GM13976 (cell line): Measurements from ENCODE around the gene SCUBE1.

ENCODE experiments used
- DNase-seq: peaks from one replicate; pipeline ENCODE4 v3.0.0; 2012; ENCODE audit warnings: low spot score
- CTCF ChIP-seq: IDR thresholded peaks from 2 replicates; pipeline ENCODE4 v1.5.1; 2012; ENCODE audit warnings: borderline replicate concordance, mild to moderate bottlenecking; ENCODE audit not compliant: insufficient read depth; ENCODE audit errors: extremely low read depth, missing control alignments, control extremely low read depth
- in situ Hi-C: fragments of 300-500 bp; cut with MboI; formaldehyde crosslinking; loops from one replicate; pipeline ENCODE4 v1.12.0; 2022; ENCODE audit warnings: low sequenced_read_pairs, mixed read lengths, inconsistent platforms; ENCODE audit not compliant: unreplicated experiment

The SCUBE1 gene

DNA sequence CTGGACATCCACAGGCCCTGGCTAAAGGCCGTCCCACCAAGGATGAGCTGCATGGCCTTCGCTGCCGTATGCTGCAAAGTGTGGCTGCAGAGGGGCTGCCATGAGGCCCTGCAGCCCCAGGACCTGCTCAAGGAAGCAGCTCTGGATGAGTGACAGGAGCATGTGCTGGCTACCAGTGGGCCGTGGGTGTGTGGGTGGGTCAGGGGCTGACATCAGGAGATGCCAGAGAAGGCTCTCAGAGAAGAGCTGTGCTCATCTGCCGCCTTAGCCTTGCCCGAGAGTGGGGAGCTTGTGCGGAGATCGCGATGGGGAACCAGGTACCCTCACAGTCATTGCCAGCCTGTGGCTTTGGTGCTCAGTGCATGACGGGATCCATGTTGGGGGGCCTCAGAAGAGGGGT, 41.3 kb downstream of the SCUBE1 start:
- no peak for DNase-seq
- in situ Hi-C loops = no loop called here
- TF ChIP-seq CTCF = no peak

- no peak for DNase-seq
- in situ Hi-C loops = no loop called here
- TF ChIP-seq CTCF = no peak
Measured at GRCh38 chr22:43300891-43301676, 42.1 kb downstream of the SCUBE1 start.

DNA sequence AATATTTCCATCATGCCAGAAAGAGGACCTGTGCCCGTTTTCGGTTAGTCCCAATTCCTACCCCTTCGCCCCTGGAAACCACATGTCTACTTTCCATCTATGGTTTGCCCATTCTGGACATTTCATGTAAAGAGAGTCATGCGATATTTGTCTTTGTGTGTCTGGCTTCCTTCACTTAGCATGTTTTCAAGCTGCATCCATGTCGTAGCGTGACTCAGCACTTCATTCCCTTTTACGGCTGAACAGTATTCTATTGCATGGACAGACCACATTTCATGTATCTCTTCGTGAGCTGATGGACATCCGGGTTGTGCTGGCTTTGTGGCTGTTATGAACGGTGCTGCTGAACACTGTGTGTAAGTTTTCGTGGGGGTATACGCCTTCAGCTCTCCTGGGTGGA, 43.4 kb downstream of the SCUBE1 start:
- no peak for TF ChIP-seq CTCF
- no peak for DNase-seq
- in situ Hi-C loops = no loop called here

GRCh38 chr22:43298062-43298801, 44.9 kb downstream of the SCUBE1 start:
- in situ Hi-C loops = no loop called here
- TF ChIP-seq CTCF = no peak
- DNase-seq = no peak

DNA sequence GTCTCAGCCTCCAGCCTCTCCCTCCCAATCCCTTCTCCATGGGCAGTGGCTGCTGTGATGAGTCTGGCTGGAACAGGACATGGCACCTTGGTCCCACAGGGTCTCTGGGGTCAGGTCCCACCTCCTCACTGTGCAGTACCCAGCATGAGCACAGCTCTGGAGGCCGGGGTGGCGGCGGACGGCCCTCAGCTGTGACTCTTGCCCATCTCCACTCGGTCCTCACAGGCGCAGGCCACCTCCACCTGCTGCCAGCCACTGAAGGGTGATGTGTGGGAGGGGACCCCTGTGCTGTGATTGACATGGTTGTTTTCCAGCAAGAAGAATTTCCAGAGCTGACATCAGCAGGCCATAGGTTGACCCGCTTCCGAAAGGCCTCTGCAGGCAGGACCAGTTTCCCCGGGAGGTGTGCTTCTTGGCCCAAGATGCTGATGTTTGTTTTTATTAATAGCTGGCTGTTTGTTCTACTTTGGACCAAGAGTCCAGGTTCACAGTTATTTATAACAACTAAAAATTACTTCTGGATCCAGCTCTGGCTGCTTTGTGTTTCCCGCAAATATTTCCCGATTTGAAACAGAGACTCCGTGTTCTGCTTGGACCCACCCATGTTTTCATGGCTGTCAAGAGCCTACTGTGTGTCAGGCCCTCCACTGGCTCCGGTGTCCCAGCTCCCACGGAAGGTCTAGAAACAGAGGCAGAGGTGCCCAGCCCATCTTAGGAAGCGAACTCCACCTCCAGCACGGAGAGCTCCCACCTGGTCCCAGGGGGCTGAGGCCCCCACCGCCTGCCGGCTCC, 45.7 kb downstream of the SCUBE1 start:
- no peak for TF ChIP-seq CTCF
- no peak for DNase-seq
- in situ Hi-C loops = no loop called here

DNA sequence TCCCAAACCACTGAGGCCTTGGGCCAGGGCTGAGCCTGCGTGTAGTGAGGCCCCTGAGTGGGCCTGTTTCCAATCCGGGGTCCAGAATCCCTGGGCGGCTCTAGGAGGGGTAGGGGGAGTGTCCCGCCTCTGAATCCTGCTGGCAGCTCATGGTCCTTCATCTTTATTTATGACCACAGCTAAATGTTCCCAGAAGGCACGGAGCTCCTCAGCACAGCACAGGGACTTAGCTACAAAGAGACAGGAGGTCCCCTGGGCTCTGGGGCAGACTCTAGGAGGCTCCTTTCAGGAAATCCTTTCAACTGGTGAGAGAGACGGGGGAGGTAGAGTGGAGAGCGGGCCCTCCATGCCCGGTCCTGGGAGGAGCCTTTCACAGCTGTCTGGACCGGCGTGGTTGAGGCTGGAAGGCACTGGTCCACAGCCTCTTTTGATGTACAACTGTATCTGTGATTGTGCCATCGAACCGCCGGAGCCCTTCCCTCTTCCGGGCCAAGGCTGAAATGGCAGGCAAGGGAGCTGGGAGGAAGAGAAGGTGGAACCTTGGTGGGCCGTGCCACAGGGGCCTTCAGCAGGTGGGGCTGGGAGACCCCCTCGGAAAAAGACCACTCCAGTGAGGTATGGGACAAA, 46.8 kb downstream of the SCUBE1 start:
- in situ Hi-C loops = no loop called here
- TF ChIP-seq CTCF = no peak
- no peak for DNase-seq
